Left renal cortex interstitium (tissue), 4 donors: ENCODE results near the gene RAB6B. TPM values are rescaled to one million over a fixed set of nuclear protein-coding genes. Genes with fewer than 3 reads are reported as not detected.

Experiments
- DNase-seq, 4 donors: peaks; one replicate each; pipeline ENCODE4 v3.0.0-alpha.2; 2013; ENCODE audit warnings: low read depth in 4 of 4, low spot score in 2 of 4, missing footprints in 1 of 4
- polyA plus RNA-seq, 4 donors: library from polyadenylated mRNA; unstranded; fragments of 120-200 nt; gene quantifications; one replicate each; pipeline ENCODE4 v1.2.1, GENCODE V29; 2013; ENCODE audit not compliant: insufficient read length in 4 of 4

RAB6B gene
- polyA plus RNA-seq, 4 donors: 15.8 to 17.8 (median 16.8) TPM

- no peak for DNase-seq
Measured at GRCh38 chr3:133860519-133860918, 35.2 kb downstream of the RAB6B start.

GRCh38 chr3:133859381-133860234 is 36.1 kb downstream of the RAB6B start:
- no peak for DNase-seq

DNA sequence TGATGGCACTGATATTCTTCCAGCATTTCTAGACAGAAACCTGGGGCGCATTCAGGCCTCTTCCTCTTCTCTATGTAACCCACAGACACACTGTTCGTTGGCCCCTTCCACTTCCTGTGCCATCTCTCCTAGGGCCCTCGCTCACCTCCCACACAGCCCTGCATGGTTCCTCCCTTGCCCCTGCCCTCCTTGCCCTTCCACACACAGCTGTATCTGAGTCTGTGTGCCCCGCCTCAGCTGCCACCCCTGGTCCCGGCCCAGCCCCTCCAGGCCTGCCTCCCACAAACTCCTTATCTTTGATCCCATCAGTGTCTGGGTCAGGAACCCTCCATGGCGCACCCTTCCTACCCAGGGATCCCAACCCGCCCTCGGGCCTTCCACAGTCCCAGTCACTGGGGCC is 37.9 kb downstream of the RAB6B start:
- DNase-seq: no peak

- no peak for DNase-seq
Measured at GRCh38 chr3:133856316-133856715, 39.4 kb downstream of the RAB6B start.

DNA sequence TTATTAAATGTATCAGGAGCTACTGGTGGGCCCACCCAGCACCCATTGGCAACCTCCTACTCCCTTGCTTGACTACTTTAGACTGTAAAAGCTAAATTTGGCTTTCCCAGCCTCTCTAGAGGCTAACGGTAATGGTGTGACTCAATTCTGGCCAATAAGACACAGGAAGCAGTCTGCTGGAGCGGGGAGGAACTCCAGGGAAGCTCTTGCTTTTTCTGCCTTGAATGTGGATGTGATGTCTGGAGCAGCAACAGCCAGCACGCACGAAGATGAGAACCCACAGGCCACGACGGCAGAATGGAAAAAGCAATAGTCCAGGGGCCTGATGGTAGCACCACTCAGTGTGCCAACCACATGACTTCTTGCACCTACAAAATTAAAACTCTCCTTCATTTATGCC is 39.9 kb downstream of the RAB6B start:
- DNase-seq: no peak

DNA sequence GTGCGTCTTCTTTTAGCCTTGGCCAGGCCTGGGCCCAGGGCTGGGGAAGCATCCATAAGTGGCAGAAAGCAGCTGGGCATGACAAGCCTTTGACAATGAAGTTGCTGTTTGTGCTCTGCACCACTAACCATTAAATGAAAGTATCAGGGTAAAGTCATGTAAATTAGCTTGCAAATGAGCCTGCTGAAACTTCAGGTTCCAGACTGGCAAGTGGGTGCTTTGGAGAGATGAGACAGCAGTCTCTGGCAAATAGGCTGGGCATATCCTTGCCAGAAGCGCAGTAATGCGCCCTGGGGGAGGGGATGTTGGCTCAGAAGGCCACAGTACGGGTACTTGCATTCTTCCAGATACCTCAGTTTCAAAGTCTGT is 40.7 kb downstream of the RAB6B start:
- DNase-seq: no peak

DNA sequence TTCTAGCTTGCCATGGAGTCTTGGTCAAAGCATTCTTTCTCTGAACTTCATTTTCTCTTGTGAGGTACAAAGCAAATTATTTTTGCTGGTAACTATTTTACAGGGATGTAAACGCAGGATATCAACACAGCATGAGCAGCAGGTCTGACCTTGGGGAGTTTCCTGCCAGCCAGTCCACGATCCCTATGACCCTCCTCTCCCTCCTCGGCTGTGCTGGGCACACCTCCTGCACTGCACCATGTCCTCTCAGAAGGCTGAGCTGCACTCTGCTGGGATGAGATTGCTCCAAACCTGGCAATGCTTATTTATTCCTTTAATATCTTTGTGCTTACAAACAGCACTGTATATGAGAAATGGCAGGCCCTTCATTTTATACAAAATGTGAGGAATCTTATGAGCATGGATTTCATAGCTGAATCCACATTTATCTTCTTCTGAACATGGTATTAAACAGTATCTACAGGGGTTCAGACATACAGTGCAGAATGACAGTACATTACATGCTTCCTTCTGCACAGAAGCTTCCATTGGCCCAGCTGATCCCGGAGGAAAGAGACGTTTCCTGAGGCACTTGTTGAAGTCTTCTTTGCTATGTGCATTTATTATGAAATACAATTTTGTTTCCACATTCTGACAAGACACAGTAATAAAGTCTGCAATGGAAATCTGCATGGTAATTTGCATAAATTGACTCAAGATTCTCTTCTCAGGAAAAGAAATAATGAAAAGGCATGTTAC is 41.2 kb downstream of the RAB6B start:
- DNase-seq: no peak

- DNase-seq: no peak
Measured at GRCh38 chr3:133853925-133854227, 41.8 kb downstream of the RAB6B start.

DNA sequence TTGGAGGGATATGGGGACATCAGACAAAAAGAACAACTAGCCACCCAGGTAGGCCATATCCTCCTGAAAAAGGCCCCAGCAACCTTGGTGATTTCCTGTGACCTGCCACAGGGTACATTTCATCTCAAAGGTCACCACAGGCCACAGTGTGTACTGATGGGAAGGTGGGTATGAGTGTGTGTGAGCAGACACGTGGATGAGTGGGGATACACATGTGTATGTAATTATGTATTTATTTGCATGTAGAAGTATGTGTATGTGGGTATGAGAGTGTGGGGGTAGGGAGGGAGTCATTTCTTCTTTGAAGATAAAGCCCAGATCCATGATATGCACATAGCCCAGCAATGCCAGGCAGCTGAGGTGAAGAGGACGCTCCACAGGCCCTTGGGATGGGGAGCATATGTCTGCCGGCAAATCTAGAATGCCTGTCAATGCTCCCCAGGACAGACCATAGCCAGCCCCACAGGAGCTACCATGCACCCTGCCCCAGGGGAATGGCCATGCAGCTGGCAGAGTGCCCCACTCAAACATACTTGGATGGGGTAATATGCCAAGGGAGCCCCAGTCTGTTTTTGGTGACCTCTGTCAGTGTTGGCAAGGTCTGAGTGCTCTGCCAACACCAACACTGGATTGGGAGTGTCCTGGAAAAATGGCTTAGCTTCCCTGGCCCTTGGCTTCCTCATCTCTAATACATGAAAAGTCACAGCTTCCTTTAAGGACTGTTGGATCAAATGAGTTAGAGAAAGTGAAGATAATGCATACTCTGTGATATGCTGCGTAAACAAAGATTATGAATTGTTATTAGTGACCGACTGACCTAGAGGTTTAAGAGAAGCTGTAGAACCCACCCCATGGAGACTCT is 42.4 kb downstream of the RAB6B start:
- DNase-seq: no peak

DNA sequence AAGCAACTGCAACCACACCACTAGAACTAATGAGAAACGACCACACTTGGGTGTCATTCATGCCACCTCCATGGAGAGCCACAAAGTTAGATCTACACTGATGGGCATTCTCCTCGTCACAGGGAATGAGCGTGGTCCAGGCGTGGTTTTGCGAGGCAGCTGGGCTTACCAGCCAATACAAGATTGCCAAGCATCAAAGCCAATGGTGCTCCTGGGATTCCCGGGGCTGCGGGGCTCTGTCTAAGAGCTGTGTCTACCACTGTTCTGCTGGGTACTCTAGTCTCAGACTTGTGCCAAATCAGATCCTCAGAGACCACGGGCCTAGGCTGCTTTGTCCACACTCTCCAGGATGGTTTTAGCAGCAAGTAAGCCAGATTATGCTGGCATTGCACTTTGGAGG is 43.8 kb downstream of the RAB6B start:
- no peak for DNase-seq

- DNase-seq: no peak
Measured at GRCh38 chr3:133851266-133851906, 44.3 kb downstream of the RAB6B start.

DNA sequence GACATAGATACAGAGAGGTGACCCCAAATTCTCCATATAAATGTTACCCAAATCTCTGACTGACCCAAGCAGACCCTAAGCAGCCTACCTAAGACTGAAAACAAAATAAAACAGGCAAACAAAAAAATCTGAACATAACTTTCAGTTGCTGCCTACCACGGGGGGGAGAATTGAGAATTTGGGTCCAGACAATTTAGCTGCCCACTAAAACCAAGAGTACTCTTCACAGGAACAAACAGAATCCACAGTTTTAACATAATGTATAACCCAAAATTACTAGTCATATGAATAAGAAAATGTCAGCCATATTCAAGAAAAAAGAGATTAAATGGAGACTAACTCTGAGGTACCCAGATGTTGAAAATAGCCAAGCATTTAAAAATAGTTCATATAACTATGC is 45.6 kb downstream of the RAB6B start:
- no peak for DNase-seq

DNA sequence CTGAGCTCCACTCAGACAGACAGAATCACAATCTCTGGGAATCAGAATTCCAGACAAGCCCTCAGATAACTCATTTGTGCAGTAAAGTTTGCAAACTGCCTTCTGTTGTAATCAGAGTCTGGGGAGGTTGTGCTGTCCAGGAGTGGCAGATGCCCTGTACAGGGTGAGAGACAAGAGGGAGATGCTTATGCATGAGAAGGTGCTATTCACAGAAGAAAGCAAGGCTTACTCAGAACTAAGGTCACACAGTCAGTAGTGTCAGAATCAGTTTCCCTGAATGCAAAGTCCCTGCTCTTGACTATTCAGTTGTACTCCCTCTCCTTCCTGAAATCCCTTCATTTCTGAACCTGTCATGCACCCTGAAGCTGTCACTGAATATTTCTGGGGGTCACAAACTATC is 46.3 kb downstream of the RAB6B start:
- no peak for DNase-seq

- DNase-seq: no peak
Measured at GRCh38 chr3:133845127-133845526, 50.6 kb downstream of the RAB6B start.

- DNase-seq: no peak
Measured at GRCh38 chr3:133843634-133844033, 52.0 kb downstream of the RAB6B start.

GRCh38 chr3:133842158-133842557 is 53.5 kb downstream of the RAB6B start:
- no peak for DNase-seq

- no peak for DNase-seq
Measured at GRCh38 chr3:133841196-133841595, 54.5 kb downstream of the RAB6B start.

DNA sequence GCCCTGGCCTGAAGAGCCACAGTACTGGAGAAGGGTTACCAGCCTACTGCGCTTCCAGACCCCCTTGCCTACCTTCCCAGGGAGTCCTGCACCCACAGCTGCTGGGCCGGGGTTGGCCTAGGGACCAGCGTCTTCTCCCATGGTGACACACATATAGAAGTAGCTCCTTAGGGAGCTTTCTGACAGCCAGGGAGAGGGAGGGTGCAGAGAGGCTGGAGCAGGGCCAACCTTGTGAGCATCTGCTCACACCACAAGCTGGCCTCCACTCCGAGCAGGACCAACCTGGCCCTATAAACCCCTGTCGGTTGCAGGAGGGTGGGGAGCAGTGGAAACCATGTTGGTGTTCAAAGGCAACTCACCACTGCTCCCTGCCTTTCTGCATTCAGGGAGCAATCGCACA is 54.9 kb downstream of the RAB6B start:
- no peak for DNase-seq

DNA sequence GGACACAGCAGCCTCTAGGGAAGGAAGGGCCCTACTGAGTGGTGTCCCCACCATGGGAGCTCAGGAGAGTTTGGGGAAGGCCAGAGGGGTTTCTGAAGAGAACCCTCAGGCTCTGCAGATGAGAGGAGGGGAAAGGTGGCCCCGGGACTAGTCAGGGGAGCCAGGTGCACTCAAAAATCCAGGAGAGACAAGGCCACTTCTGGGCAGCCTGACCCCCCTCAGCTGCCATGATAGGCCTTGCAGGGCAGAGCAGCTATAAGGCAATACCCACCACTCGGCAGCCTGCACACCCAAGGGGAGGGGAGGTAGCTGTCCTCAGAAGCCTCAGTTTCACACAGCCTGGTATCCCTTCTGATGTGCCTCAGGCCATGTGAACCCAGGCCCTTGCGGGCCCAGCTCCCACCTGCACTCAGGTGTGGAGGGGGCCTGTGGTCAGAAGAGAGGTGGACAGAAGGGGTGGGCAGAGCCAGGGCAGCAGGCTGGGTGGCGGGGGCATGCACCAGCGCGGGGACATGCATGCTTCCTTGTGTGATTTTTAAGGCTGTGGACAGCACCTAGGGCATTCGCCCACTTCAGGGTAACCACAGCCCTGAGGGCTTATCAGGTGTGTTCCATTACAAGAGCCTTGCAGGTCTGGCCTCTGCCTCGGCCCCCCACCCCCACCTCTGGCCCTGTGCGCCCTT is 55.5 kb downstream of the RAB6B start:
- DNase-seq: no peak
